ENCODE data around the gene CAB39.

CAB39 gene

DNA sequence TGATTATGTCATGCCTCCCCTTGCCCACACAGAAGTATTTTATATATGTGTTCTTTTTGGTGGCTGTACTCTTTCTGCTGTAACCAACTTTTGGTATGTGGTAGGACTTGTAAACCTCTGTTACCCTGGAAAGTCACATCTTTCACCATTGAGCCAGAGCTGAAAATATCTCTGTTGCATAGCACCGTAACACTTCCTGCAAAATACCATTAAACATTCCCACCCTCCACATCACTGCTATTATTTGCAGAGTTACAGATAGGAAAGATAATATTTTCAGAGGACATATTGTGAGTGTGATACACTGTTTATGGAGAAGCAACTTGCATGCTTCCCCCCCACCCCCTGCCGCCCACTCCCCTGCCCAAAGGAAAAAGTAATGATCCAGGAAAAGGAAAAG, 44.8 kb downstream of the CAB39 start:
- DNase-seq (ENCODE audit: low read depth), result no peak

DNA sequence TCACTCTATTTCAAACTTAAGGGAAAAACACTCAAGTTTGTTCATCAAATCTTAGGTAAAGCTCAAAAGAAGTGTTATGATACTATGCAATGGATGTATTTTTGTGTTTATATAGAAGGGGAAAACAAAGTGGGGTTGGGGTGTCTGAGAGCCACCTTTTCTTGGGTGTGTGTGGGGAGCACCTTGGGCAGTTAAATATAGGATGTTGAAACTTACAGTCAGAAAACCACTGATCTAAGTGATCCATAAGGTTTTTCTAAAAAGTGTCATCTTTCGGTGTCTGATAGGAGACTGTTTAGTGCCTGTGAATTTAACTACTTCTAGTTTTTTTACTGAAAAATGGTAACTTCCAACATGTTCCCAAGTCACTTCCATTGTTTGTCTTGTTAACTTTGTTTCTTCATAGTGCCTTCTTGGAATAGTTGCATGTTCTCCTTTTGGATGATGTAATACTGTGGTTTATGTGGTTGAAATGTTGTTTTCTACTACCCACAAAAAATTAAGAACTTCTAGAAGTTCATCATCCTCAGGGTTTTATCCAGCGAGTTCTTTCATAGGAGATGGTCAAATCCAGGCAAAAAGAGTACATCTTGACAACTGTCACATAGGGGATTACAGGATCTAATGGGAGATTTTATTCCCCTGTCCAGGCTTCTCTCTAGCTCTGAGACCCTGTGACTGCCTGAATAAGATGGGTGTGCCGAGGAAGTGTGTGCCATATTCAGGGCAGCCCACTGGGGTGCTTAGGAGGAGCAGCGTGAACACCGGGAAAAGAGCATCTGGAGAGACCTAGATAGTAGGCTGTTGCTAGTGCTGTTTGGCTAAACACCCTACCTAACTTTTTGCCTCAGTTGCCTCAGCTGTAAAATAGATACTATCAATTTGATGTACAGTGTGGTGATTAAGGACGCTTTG, 46.2 kb downstream of the CAB39 start:
- DNase-seq (ENCODE audit: low read depth), result peak; percentile 80

DNA sequence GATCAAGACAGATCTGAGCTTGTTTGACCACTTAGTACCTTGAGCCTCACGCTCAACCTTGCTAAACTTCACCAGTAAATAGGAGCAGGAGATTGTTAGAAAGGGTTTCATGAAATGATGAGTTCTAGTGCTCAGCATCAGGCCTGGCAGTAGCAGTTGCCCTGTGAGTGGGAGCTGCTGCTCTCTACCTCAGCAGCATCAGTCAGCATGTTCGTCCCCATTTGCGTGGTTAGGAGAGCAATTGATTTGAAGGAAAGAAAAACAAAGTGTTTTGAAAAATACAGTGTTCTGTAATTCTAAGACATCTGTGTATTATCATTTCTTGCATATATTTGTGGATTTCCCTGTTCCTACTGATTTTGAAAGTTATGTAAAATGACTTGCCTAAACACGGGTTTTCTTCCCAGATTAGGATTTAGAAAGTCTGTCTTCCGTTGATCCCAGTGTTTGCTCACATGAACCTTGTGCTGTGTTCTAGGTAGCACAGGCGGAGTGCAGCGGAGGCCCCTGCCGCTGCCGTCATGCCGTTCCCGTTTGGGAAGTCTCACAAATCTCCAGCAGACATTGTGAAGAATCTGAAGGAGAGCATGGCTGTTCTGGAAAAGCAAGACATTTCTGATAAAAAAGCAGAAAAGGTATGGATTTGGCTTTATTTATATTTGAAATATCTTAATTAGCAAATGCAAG, 47.0 kb downstream of the CAB39 start:
- no peak for DNase-seq (ENCODE audit: low read depth)

DNA sequence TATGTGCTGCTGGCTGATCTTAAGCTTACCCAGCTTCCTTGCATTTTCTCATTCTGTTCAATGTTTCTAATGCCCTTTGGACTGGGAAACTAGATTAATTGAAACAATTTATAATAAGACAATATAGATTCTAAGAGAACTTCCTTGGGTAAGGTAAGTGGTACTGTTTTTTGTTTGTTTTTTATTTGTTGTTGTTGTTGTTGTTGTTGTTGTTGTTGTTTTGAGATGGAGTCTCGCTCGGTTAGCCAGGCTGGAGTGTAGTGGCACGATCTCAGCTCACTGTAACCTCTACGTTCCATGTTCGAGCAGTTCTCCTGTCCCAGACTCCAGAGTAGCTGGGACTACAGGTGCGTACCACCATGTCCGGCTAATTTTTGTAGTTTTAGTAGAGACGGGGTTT, 49.1 kb downstream of the CAB39 start:
- no peak for DNase-seq (ENCODE audit: low read depth)

DNA sequence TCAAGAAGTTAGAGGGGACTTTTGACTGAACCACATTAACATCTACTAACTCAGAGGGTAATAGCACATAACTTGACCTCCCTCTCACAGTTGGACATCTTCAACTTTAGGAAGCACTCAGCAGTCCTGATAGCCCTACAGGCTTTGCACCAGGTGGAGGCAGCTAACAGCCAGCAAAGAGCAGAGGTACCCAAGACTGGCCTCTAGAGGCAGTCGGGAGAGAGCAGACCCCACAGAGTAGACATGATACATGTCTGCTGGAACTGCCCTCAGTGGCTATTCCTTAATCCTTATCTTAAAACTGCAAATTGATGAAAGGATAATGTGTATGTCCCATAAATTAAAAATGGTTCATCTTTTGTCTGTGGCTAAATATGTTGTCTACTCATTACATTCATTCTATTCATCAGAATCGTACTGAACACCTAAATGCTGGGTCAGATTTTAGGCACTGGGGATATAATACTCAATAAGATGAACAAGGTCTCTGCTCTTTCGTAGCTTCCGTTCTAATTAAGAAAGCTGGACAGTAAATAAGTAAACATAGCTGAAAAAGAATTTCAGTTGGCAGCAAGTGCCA, 49.8 kb downstream of the CAB39 start:
- DNase-seq (ENCODE audit: low read depth), result peak; percentile 63

DNA sequence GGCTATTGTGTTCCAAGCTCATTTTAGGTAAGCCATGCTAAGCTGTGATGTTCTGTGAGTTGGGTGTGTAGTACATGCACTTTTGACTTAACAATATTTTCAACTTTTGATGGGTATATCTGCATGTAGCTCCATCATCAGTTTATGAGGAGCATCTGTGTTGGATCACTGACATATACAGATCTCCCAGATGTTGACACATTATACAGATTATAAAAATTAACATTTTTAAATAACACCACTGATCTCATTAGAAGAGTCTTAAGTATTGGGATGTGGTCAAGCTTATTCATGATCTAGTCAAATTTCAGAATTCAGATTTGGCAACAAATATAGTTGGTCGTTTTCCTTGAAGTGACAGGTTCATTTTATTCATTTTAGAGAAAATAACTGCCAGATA, 51.7 kb downstream of the CAB39 start:
- no peak for DNase-seq (ENCODE audit: low read depth)

DNA sequence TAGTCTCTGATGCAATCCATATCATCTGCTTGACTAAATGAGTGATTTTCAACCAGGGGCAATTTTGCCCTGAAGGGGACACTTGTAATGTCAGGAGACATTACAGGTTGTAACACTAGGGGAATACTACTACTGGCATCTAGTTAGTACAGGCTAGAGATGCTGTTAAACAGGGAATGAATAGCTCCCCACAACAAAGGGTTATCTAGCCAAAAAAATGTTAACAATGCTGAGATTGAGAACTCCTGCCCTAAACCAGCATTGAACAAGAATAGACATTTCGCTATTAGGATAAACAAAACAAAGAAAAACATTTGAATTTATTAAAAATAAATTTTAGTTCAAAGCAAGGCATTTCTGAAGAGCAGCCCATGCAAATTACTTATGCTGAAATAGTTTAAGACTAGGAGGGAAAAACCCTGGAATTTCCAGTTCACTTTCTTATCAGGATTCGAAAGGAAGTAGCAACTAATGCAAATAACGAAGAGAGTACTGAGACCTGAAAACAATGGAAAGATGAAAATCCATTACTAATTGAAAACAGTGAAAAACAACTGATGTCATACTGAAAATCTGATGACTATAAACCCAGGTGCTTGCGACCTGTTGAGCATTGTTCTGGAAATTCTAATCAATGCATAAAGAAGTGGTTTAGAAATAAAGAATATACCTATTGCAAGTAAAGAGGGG, 53.1 kb downstream of the CAB39 start:
- DNase-seq (ENCODE audit: low read depth), result no peak

DNA sequence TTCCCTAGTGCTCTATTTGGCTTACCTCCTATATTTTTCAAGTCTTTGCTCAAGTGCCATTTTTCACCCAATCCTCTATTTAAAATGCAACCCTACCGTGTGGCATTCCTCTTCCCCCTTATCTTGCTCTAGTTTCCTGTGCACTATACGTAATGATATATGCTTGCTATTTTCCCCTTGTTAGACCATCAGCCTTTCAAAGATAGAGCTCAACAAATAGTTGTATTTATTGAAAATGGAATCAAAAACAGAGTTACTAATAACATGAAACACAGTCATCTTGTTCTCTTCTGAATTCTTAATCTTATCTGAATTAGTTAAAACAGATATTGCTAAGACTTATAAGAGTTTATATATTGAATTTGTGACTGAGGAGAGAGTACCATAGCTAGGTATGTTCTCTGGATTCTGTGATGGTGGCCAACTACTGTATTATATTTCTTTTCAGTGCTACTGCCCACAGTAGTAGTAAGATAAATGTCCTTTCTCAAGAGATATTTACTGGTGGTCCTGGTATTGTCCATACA, 55.3 kb downstream of the CAB39 start:
- DNase-seq (ENCODE audit: low read depth), result no peak

DNA sequence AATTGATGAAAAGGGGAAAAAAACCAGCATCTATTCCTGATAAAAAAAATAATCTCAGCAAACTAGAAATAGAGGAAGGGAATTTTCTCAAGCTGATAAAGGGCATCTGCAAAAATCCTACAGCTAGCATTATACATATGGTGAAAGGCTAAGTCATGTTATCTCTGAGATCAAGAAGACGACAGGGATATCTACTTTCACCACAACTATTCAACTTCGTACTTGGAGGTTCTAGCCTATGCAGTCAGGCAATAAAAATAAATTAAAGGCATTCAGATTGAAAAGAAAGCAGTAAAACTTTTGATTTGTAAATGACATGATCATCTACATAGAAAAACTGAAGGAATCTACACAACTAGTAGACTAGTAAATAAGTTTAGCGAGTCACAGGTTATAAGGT, 58.2 kb downstream of the CAB39 start:
- peak; percentile 37 for DNase-seq (ENCODE audit: low read depth)

DNA sequence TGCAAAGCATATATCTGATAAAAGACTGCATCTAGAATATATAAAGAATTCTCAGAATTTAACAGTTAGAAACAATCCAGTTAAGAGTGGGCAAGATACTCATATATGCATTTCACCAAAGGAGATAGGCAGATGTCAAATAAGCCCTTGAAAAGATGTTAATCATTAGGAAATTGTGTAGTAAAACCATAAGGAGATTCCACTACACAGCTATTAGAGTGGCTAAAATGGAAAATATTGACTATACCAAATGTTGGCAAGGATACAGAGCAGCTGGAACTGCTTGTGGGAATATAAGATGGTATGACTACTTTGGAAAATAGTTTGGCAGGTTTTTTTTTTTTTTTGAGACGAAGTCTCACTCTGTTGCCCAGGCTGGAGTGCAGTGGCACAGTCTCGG, 59.5 kb downstream of the CAB39 start:
- no peak for DNase-seq (ENCODE audit: low read depth)

DNA sequence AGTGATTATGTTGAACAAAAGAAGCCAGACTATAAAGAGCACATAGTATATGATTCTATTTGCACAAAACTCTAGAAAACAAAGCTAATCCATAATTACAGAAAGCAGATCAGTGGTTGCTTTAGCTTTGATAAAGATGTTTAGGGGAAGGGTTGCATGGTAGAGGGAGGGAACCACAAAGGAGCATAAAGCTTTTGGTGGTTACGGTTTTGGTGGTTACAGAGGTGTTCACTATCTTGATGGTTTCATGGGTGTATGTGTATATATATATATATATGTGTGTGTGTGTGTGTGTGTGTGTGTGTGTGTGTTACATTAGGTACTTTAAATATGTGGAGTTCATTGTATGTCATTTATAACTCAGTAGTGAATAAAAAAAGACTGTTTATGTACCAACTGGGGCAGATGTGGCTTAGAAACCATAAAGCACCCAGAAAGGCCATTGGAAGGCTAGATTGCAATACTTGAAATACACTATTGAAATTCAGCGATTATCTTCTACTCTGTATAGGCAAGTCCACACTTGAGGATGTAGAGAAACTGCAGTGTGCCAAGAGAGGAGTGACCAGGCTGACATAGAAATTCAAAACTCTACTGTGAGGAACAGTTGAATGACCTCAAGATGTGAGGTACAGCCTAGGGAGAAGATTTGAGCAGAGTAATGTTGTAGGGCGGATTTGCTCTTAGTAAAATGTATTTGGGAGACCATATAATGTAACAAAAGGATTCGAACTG, 60.6 kb downstream of the CAB39 start:
- DNase-seq (ENCODE audit: low read depth), result no peak

DNA sequence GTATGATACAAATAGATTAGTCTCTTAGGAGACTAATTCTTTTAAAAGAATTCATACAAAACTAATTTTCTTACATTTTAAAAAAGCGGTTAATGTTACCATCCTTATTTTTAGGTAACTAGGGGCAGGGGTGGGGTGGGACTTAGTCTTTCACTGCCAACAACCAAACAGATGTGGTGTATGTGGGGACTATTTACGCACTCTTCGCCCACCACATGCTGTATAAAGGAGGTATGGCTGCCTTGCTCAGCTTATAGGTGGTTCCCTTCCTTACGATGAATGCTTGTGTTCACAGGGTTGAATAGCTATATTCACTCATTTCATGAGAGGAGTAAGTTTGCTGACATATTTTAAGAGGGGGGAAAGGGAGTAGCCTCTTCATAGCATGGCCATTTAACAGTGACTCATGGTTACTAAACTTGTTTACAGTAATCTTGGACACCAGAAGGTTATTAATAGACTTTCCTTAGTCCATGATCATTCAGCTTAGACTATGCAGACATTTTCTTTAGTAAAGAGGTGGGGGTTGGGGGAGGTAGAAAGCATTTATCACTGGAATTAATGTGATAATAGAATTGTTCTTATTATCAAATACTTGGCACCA, 61.8 kb downstream of the CAB39 start:
- DNase-seq (ENCODE audit: low read depth), result peak; percentile 94

DNA sequence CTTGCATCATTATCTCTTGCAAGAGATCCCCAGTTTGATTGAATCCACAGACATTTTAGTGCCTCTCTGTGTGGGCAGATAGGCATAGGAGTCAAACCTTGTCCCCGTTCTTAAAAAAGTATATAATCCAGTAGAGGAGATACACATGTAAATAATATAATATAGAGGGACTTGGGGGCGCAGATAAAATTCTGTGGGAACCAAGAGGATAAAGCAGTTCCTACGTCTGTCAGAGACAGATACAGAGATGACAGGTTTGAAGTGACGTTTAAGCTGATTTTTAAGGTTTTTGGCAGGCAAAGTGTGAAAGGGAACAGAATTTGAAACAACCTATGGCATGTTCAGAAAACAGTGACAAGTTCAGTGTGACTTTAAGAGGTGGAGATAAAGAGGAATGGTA, 63.1 kb downstream of the CAB39 start:
- DNase-seq (ENCODE audit: low read depth), result no peak

DNA sequence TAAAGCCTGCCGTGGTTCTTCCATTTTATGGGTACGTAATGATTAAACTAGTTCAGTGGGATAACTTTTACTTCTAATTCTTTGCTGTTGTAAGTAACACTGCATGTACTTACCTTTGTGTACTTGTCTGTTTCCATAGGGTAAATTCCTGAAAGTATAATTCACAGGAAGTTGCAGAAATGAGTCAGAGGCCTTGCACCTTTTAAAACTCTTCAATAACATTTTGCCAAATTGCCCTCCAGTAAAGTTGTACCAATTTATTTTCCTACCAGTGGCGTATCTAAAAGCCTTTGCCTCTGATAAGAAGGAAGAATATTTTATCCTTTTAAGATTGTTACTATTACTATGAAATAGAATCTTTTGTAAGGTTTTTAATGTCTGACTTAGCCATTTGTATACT, 65.1 kb downstream of the CAB39 start:
- peak; percentile 80 for DNase-seq (ENCODE audit: low read depth)

DNA sequence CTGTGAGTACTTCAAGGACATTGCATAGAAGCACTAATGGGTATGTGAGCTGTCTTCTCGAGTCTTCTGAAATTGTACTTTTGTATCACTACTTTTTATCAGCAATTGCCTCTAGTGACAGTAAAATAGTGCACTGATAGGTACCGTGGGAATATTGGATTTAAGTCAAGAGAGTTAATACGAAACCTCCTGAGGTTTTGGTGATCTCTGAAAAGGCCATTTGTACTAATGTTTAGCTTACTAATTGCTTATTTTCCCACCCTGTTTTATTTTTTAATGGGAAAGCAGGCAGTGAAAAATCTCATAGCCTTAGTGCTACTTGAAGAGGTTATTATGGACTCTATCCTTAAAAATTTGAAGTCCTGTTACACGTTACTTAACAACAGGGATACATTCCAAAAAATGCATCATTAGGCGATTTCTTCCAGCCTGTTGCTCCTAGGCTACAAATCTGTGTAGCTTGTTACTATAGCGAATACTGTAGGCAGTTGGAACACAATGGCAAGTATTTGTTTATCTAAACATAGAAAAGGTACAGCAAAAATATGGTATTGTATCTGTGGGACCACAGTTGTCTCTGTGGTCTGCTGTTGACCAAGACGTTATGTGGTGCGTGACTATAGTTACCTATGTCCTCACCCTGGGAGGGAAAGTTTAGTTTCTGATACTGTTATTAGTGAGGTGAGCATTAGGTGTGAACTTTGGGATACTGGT, 65.9 kb downstream of the CAB39 start:
- DNase-seq (ENCODE audit: low read depth), result no peak

DNA sequence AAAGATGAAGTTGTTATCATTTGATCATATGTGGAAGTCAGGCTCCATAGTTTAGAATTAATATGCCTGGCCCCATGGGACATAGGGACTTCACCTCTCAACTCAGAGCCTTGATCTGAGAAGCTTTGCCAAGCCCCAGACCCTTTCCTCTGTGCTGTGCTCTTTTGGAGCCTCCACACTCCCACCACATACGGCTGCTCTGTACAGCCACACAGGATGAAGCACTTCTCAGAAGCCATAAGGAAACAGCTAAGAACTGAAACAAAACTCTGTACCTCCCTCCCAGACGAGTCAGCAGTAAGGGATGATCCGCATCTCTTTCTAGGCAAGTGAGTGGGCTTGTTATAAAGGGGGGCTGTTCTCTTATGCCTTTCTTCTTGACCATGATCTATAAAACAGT, 66.5 kb downstream of the CAB39 start:
- no peak for DNase-seq (ENCODE audit: low read depth)

DNA sequence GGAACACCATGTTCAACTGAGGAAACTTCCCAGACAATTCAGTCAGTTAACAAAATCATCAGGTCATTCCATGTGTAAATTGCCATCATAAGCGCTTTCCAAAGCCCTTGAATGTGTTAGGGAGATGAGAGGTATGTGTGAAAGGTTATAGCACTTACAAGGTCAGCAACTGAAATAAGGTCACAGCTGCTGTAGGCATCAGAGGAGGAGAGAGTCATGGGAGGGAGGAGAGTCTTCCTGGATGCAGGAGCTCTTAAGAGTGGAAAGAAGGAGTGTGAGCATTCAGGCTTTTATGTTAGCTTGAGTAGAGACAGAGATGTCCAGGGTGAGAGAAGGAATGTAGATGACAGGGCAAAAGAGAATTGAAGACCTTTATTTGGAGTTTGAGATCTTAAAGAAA, 67.0 kb downstream of the CAB39 start:
- no peak for DNase-seq (ENCODE audit: low read depth)

DNA sequence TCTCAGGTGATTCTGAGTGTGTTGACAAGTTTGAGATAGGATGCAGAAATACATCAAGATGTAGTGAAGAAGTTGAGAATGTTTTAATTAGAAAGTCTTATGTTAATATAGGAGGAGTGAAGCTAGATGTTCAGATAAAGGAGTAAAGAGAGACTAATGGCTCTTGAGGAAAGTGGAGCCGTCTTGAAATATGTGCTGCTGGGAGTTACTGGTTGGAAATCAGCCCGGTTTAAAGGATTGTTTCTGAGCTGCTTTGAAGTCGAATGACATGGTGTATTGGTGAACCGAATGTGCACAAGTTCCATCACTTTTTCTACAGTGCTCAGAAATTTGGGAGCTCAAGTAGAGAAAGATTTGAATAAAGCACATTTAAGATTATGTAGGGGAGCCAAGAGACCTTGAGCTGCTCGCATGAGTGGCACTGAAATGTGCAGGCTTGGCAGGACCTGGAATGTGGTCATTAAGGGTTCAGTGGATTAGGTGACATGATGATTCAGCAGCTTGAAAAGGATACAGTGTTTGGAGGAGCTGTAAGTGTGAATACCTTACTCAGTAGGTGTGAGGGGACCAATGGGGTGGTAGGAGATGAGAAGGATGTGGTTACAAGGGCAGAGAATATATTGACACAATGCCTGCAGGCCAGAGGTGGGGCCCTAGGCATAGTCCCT, 68.6 kb downstream of the CAB39 start:
- no peak for DNase-seq (ENCODE audit: low read depth)

DNA sequence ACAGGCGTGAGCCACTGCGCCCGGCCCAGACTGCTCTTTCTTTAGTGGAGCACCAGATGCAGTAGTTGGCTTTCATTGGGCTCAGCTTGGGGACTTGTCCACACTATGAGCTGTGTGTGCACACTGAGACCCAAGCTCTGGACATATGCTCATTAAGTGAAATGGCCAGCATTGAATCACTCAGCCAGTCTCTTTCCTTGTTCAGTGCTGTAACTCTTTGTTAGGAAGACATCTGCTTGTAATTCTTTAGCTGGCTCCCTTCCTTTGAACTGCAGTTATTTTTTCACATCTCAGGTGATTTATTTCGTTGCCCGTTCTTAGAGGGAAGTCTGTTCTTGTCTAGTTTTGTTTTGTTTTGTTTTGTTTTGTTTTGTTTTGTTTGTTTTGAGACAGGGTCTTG, 70.5 kb downstream of the CAB39 start:
- DNase-seq (ENCODE audit: low read depth), result no peak

DNA sequence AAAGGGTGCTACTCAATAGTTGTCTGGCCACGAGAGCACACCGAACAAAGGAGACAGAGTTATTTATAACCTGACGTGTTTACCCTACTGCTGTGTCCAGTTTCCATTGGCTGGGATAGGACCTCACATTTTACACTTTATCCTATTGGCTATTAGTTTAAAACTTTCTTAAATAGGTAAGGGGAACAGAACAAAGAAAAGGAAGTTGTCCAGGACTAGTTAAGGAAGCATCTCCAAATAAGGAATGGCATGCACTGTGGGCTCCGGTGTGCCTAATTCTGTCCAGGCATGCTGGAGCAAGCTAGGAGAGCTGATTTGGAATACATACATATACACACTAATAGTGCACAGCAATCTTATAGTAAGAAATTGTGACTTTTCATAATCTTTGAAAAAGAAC, 72.2 kb downstream of the CAB39 start:
- DNase-seq (ENCODE audit: low read depth), result no peak

Data from ELR (cell line).